BLaER1 treated with 17β-estradiol and CSF1 and Interleukin-3, amounts not matched to agents 10 nM and 100 nM (cell line): ENCODE measurements around the gene ZFYVE28.

Source experiments
- H3K27ac ChIP-seq, 11 experiments: shearing (Covaris generic); formaldehyde crosslinking; 2 replicates each; pipeline ENCODE4 v1.8.1; 2022
- H3K27me3 ChIP-seq, 11 experiments: shearing (Covaris generic); formaldehyde crosslinking; 2 replicates each; pipeline ENCODE4 v1.8.1; 2022
- H3K36me3 ChIP-seq, 11 experiments: shearing (Covaris generic); formaldehyde crosslinking; 2 replicates each; pipeline ENCODE4 v1.8.1; 2022
- H3K4me1 ChIP-seq, 10 experiments: shearing (Covaris generic); formaldehyde crosslinking; 2 replicates each; pipeline ENCODE4 v1.8.1; 2022
- H3K4me2 ChIP-seq, 11 experiments: shearing (Covaris generic); formaldehyde crosslinking; 2 replicates each; pipeline ENCODE4 v1.8.1; 2022
- H3K4me3 ChIP-seq, 10 experiments: shearing (Covaris generic); formaldehyde crosslinking; 2 replicates each; pipeline ENCODE4 v1.8.1; 2022
- H3K9ac ChIP-seq, 11 experiments: shearing (Covaris generic); formaldehyde crosslinking; 2 replicates each; pipeline ENCODE4 v1.8.1; 2022
- H3K9me3 ChIP-seq, 11 experiments: shearing (Covaris generic); formaldehyde crosslinking; replicated peaks in 1 of 11; 2 replicates each; pipeline ENCODE4 v1.8.1; 2022
- H4K20me1 ChIP-seq, 11 experiments: shearing (Covaris generic); formaldehyde crosslinking; 2 replicates each; pipeline ENCODE4 v1.8.1; 2022
- Cebpa-rat ChIP-seq, 11 experiments: shearing (Covaris generic); IDR thresholded peaks; 2 replicates each; pipeline ENCODE4 v1.8.1; 2022

Gene ZFYVE28

DNA sequence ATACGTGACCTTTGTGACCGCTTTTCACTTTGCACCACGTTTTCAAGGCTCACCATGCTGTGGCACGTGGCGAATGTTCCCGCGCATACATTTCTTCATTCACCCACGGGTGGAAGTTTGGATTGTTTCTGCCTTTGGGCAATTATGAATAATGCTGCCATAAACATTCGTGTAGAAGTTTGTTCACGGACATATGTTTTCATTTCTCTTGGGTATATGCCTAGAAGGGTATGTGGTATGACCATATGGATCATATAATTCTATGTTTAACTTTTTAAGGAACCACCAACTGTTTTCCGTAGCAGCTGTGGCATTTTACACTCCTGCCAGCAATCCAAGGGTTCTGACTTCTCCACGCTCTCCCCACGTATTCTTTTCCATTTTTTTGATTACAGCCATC, 95.6 kb downstream of the ZFYVE28 start:
- H3K9me3 ChIP-seq: peaks cover 5 to 23% (median 7%) of the 10 kb centered on the region in 11 experiments; a peak in 18 of 22 replicates
- H3K9ac ChIP-seq: no peak overlapping the region
- H3K4me2 ChIP-seq: peak overlapping the region in 4 of 11 experiments; percentile 19 to 45 (median 22); a peak in 4 of 22 replicates
- peaks cover 0 to 47% (median 27%) of the 10 kb centered on the region in 10 experiments; a peak in 14 of 20 replicates for H3K4me1 ChIP-seq
- H3K36me3 ChIP-seq: peaks cover 0 to 3% (median 0%) of the 10 kb centered on the region in 11 experiments; a peak in 2 of 22 replicates
- no peak overlapping the region for H3K27ac ChIP-seq
- H3K27me3 ChIP-seq: peaks cover 0 to 4% (median 0%) of the 10 kb centered on the region in 11 experiments; a peak in 1 of 22 replicates
- no peak overlapping the region for H3K4me3 ChIP-seq
- H4K20me1 ChIP-seq: no peaks in the 10 kb centered on the region; a peak in 1 of 22 replicates
- TF ChIP-seq Cebpa-rat (IDR thresholded peaks at IDR 0.05): no peak

DNA sequence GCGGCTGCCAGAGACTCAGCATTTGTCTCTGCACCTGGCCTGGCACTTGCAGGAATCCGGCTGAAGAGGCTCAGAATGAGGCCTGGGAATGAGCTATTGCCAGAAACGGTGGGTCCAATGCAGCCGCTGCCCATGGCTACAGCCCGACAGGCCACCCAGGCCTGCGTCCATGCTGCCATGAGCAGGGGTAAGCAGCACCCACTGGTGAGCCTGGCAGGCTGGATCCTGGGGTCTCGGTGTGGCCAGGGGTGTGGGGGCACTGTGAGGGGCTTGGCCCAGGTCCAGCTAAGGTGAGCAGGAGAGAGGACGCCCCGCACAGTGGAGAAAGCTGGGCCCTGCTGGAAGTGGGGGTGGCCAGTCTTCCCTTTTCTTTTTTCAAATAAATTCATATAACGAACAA, 96.2 kb downstream of the ZFYVE28 start:
- H3K4me2 ChIP-seq: peak overlapping the region in 7 of 11 experiments; percentile 2 to 63 (median 33); a peak in 10 of 22 replicates
- TF ChIP-seq Cebpa-rat (IDR thresholded peaks at IDR 0.05): no peak
- H3K9ac ChIP-seq: no peak overlapping the region
- H4K20me1 ChIP-seq: no peaks in the 10 kb centered on the region; a peak in 1 of 22 replicates
- no peak overlapping the region for H3K4me3 ChIP-seq
- H3K36me3 ChIP-seq: no peaks in the 10 kb centered on the region; a peak in 1 of 22 replicates
- peaks cover 0 to 4% (median 0%) of the 10 kb centered on the region in 11 experiments; a peak in 1 of 22 replicates for H3K27me3 ChIP-seq
- H3K9me3 ChIP-seq: peaks cover 0 to 17% (median under 1%) of the 10 kb centered on the region in 11 experiments; a peak in 11 of 22 replicates
- H3K27ac ChIP-seq: no peak overlapping the region
- peaks cover 0 to 48% (median 29%) of the 10 kb centered on the region in 10 experiments; a peak in 14 of 20 replicates for H3K4me1 ChIP-seq

DNA sequence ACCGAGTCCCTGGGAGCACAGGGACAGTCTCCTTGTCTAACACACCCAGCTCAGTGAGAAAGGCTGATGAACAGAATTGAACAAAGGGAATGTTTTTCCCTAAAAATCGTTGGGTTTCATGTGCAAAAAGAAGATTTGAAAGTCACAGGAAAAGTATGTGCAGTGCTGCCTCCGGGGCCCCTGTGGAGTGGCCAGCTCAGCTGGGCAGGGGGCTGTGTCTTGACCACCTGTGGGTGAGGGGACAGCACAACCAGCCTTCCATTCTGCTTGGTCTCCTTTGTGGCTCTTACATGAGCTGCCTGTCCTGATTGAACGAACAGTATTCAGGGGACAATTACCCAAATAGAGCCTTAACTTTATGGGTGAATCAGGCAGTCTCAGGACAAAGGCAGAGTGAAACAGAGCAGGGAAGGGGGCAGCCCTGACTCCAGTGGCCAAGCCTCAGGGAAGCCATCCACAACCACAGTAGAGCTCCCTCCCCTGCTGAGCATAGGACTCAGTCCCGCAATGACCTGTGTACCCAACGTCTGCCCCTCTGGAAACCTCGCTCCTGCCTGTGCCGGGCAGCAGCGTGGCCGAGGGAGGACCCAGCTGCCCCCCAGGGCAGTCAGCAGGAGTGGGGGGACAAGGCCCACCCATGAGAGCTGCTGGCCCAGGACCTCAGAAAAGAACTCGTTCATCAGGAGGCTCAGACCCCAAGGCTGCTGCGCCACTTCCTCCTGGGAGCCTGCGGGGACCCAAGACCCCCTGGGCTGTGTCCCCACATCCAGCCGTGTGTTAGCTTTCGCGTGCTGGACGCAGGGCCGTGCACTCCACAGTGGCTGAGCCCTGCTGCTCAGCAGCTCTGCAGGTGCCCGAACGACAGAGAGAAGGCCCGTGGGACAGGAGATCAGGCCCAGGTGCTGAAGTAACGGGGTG, 96.9 kb downstream of the ZFYVE28 start:
- H3K4me2 ChIP-seq: peak overlapping the region in 7 of 11 experiments; percentile 2 to 63 (median 49); a peak in 12 of 22 replicates
- H3K36me3 ChIP-seq: no peaks in the 10 kb centered on the region; a peak in 1 of 22 replicates
- peaks cover 0 to 10% (median 0%) of the 10 kb centered on the region in 11 experiments; a peak in 1 of 22 replicates for H3K9me3 ChIP-seq
- peaks cover 0 to 4% (median 0%) of the 10 kb centered on the region in 11 experiments; a peak in 1 of 22 replicates for H3K27me3 ChIP-seq
- no peak for TF ChIP-seq Cebpa-rat (IDR thresholded peaks at IDR 0.05)
- H3K4me1 ChIP-seq: peaks cover 0 to 48% (median 29%) of the 10 kb centered on the region in 10 experiments; a peak in 14 of 20 replicates
- H4K20me1 ChIP-seq: no peaks in the 10 kb centered on the region; a peak in 1 of 22 replicates
- no peak overlapping the region for H3K4me3 ChIP-seq
- no peak overlapping the region for H3K27ac ChIP-seq
- H3K9ac ChIP-seq: no peak overlapping the region

DNA sequence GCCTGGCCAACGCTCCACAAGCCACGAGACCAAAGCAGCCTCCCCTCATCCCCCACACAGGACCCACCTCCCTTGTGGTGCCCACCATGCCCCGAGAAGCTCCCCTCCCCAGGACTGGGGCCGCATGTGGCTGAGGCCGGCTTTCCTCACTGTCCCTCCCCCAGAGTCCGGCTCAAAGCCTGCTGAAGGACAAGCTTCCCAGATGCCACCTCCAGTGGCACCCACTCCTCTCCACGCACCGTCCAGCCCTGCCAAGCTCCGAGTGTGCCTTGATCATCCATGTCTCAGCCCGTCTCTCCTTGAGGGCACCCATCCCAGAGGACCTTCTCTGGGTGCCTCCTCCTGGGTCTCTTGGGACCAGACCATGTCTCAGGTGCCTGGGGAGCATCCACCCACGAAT, 97.7 kb downstream of the ZFYVE28 start:
- no peak for TF ChIP-seq Cebpa-rat (IDR thresholded peaks at IDR 0.05)
- H3K36me3 ChIP-seq: no peaks in the 10 kb centered on the region; a peak in 1 of 22 replicates
- peaks cover 0 to 18% (median 0%) of the 10 kb centered on the region in 11 experiments; a peak in 3 of 22 replicates for H3K9me3 ChIP-seq
- no peak overlapping the region for H3K9ac ChIP-seq
- H3K4me3 ChIP-seq: no peak overlapping the region
- no peaks in the 10 kb centered on the region; a peak in 1 of 22 replicates for H4K20me1 ChIP-seq
- no peak overlapping the region for H3K27ac ChIP-seq
- peaks cover 0 to 4% (median 0%) of the 10 kb centered on the region in 11 experiments; a peak in 1 of 22 replicates for H3K27me3 ChIP-seq
- H3K4me1 ChIP-seq: peaks cover 0 to 48% (median 29%) of the 10 kb centered on the region in 10 experiments; a peak in 14 of 20 replicates
- peak overlapping the region in 8 of 11 experiments; percentile 1 to 63 (median 44); a peak in 14 of 22 replicates for H3K4me2 ChIP-seq

DNA sequence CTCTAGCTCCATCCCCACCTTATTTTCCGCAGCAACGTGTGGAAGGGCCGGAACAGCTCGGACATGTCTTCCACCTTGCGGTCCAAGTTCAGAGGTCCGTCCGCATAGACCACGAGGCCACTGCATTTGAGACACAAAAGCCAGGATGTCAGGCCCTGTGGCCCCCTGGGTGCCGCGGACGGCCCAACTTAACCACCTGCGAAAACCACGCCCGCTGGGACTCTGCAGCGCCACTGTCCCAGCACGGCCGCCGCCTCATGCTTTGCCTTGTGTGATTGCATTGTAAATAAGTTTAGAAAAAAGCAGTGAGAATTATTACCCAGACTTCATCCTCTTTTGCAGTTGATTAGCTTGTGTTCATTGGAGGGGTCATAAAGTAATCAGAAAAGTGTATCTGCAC, 98.3 kb downstream of the ZFYVE28 start:
- Histone ChIP-seq H3K36me3 (no peaks in the 10 kb centered on the region; a peak in 1 of 22 replicates), H3K4me1 (peaks cover 0 to 48% (median 29%) of the 10 kb centered on the region in 10 experiments; a peak in 14 of 20 replicates), H3K9ac (no peak overlapping the region), H4K20me1 (no peaks in the 10 kb centered on the region; a peak in 1 of 22 replicates), H3K27ac (no peak overlapping the region), H3K4me3 (no peak overlapping the region), H3K9me3 (peaks cover 2 to 24% (median 5%) of the 10 kb centered on the region in 11 experiments), H3K4me2 (peak overlapping the region in 9 of 11 experiments; percentile 1 to 63 (median 39); a peak in 15 of 22 replicates), H3K27me3 (peaks cover 0 to 4% (median 0%) of the 10 kb centered on the region in 11 experiments; a peak in 1 of 22 replicates)
- TF ChIP-seq Cebpa-rat (IDR thresholded peaks at IDR 0.05): no peak

DNA sequence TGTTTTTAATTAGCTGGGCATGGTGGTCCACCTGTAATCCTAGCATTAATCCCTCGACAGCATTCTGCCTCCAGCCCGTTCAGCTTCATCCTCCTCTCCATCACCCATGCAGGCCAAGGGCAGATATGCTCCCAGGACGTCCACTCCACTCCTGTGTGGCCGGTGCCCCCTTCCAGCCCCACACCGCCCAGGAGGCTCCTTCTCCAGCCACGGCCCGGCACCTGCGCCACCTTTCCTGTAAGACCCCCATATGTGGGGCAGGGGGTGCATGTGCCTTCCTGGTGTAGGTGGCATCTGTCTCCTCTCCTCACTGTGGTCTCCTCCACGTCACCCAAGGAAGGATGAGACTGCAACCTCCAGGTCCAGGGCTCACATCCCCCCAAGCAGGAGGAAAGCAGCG, 99.6 kb downstream of the ZFYVE28 start:
- Histone ChIP-seq H3K27me3 (peaks cover 0 to 4% (median 0%) of the 10 kb centered on the region in 11 experiments; a peak in 1 of 22 replicates), H3K9ac (no peak overlapping the region), H4K20me1 (no peaks in the 10 kb centered on the region; a peak in 1 of 22 replicates), H3K36me3 (no peaks in the 10 kb centered on the region), H3K4me3 (no peak overlapping the region), H3K9me3 (peaks cover 7 to 28% (median 14%) of the 10 kb centered on the region in 11 experiments), H3K4me1 (peaks cover 0 to 48% (median 29%) of the 10 kb centered on the region in 10 experiments; a peak in 14 of 20 replicates), H3K4me2 (no peak overlapping the region), H3K27ac (no peak overlapping the region)
- TF ChIP-seq Cebpa-rat (IDR thresholded peaks at IDR 0.05): no peak

DNA sequence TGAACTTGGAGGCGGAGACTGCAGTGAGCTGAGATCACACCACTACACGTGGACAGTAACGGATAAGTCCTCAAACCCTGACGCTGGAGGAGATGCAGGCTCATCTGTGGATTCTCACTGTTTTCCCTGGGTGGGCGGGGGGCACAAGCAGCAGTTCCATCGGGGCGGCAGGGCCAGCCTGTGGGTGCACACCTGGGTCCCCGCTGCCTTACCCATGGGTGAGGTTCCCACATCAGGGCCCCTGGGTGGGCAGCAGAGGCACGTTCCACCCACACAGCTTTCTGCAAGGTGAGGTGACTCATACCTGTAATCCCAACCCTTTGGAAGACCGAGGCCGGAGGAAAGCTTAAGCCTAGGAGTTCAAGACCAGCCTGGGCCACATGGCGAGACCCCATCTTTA, 100.0 kb downstream of the ZFYVE28 start:
- no peak for TF ChIP-seq Cebpa-rat (IDR thresholded peaks at IDR 0.05)
- H3K4me1 ChIP-seq: peaks cover 0 to 48% (median 29%) of the 10 kb centered on the region in 10 experiments; a peak in 14 of 20 replicates
- H3K27ac ChIP-seq: no peak overlapping the region
- peaks cover 0 to 4% (median 0%) of the 10 kb centered on the region in 11 experiments; a peak in 1 of 22 replicates for H3K27me3 ChIP-seq
- H3K9me3 ChIP-seq: peaks cover 7 to 30% (median 17%) of the 10 kb centered on the region in 11 experiments
- no peak overlapping the region for H3K9ac ChIP-seq
- peak overlapping the region in 3 of 11 experiments; percentile 18 to 31 (median 21); a peak in 4 of 22 replicates for H3K4me2 ChIP-seq
- no peak overlapping the region for H3K4me3 ChIP-seq
- no peaks in the 10 kb centered on the region for H3K36me3 ChIP-seq
- no peaks in the 10 kb centered on the region; a peak in 1 of 22 replicates for H4K20me1 ChIP-seq

DNA sequence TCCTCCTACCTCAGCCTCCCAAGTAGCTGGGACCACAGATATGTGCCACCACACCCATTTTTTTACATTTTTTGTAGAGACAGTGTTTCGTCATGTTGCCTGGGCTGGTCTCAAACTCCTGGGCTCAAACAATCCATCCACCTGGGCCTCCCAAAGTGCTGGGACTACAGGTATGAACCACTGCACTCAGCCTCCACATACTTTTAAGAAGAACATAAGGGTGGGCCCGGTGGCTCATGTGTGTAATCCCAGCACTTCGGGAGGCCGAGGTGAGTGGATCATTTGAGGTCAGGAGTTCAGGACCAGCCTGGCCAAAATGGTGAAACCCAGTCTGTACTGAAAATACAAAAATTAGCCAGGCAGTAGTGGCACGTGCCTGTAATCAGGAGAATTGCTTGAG, 105.1 kb downstream of the ZFYVE28 start:
- Histone ChIP-seq H3K4me1 (peaks cover 0 to 10% (median 7%) of the 10 kb centered on the region in 10 experiments; a peak in 7 of 20 replicates), H3K4me3 (no peak overlapping the region), H3K9ac (no peak overlapping the region), H3K27ac (no peak overlapping the region), H3K36me3 (no peaks in the 10 kb centered on the region), H3K4me2 (no peak overlapping the region), H3K27me3 (no peaks in the 10 kb centered on the region), H4K20me1 (no peaks in the 10 kb centered on the region), H3K9me3 (peaks cover 36 to 66% (median 47%) of the 10 kb centered on the region in 11 experiments)
- TF ChIP-seq Cebpa-rat (IDR thresholded peaks at IDR 0.05): no peak
